Activated CD8-positive, alpha-beta memory T cell treated with anti-CD3 and anti-CD28 coated beads for 36 hours (primary cell): ENCODE data around the gene ANK3. TPM values are rescaled to one million over a fixed set of nuclear protein-coding genes. Genes with fewer than 3 reads are reported as not detected.

Source experiments
- CTCF ChIA-PET: fragments of 350-600 bp; sonication (Branson Sonifier 250); formaldehyde crosslinking; loops from one replicate; lab custom pipeline; 2021; ENCODE audit warnings: antibody characterized with exemption; lab: Charles Lee
- POLR2A ChIA-PET: fragments of 350-600 bp; sonication (Branson Sonifier 250); formaldehyde crosslinking; loops from one replicate; lab custom pipeline; 2021; ENCODE audit warnings: antibody characterized with exemption; lab: Charles Lee
- total RNA-seq, 2 experiments: library from RNA; stranded (reverse); gene quantifications; one replicate each; pipeline ENCODE4 v1.2.3, GENCODE V29; 2021

ANK3 gene
- total RNA-seq, 2 experiments from 2014 or later, result 6.2 to 7.9 TPM

- POLR2A ChIA-PET, result no interaction called here
- CTCF ChIA-PET, result no interaction called here
Observed at GRCh38 chr10:60137292-60137992, 252.2 kb downstream of the ANK3 start.

- CTCF ChIA-PET, result no interaction called here
- POLR2A ChIA-PET, result no interaction called here
Observed at GRCh38 chr10:60135020-60135419, 254.7 kb downstream of the ANK3 start.

GRCh38 chr10:60134548-60134947 lies 255.1 kb downstream of the ANK3 start:
- CTCF ChIA-PET, result no interaction called here

GRCh38 chr10:60130130-60130579 lies 259.5 kb downstream of the ANK3 start:
- POLR2A ChIA-PET, result no interaction called here
- CTCF ChIA-PET, result no interaction called here

More at GRCh38 chr10:60134548-60134947, 255.1 kb downstream of the ANK3 start:
- POLR2A ChIA-PET, result no interaction called here

GRCh38 chr10:60125895-60126294 lies 263.8 kb downstream of the ANK3 start:
- ChIA-PET CTCF (no interaction called here), POLR2A (no interaction called here)

GRCh38 chr10:60124536-60124935 lies 265.1 kb downstream of the ANK3 start:
- POLR2A ChIA-PET, result no interaction called here
- CTCF ChIA-PET, result no interaction called here

GRCh38 chr10:60123668-60124067 lies 266.0 kb downstream of the ANK3 start:
- POLR2A ChIA-PET, result no interaction called here
- CTCF ChIA-PET, result no interaction called here

GRCh38 chr10:60123172-60123571 lies 266.5 kb downstream of the ANK3 start:
- ChIA-PET CTCF (no interaction called here), POLR2A (no interaction called here)

- POLR2A ChIA-PET, result no interaction called here
- CTCF ChIA-PET, result no interaction called here
Observed at GRCh38 chr10:60122190-60122589, 267.5 kb downstream of the ANK3 start.

GRCh38 chr10:60114765-60115586 lies 274.7 kb downstream of the ANK3 start:
- CTCF ChIA-PET, result no interaction called here

GRCh38 chr10:60110739-60111138 lies 278.9 kb downstream of the ANK3 start:
- ChIA-PET CTCF (no interaction called here), POLR2A (no interaction called here)

More at GRCh38 chr10:60114765-60115586, 274.7 kb downstream of the ANK3 start:
- POLR2A ChIA-PET, result no interaction called here

- POLR2A ChIA-PET, result no interaction called here
- CTCF ChIA-PET, result no interaction called here
Observed at GRCh38 chr10:60107308-60107976, 282.2 kb downstream of the ANK3 start.

GRCh38 chr10:60105295-60105695 lies 284.4 kb downstream of the ANK3 start:
- ChIA-PET POLR2A (no interaction called here), CTCF (no interaction called here)

- ChIA-PET CTCF (no interaction called here), POLR2A (no interaction called here)
Observed at GRCh38 chr10:60101821-60102220, 287.9 kb downstream of the ANK3 start.

GRCh38 chr10:60099998-60100747 lies 289.5 kb downstream of the ANK3 start:
- POLR2A ChIA-PET, result no interaction called here
- CTCF ChIA-PET, result interaction anchor here (0.6 to 0.7 kb wide), 4 partner anchors 77 to 554 kb away, joined by 4 to 6 read pairs (median 5); no protein-coding TSS in a partner anchor

GRCh38 chr10:60098677-60099601 lies 290.7 kb downstream of the ANK3 start:
- ChIA-PET CTCF (interaction anchor here (0.7 kb wide), 1 partner anchor 318 kb away, joined by 4 read pairs; no protein-coding TSS in a partner anchor), POLR2A (no interaction called here)

- CTCF ChIA-PET, result no interaction called here
- POLR2A ChIA-PET, result no interaction called here
Observed at GRCh38 chr10:60096761-60097513, 292.7 kb downstream of the ANK3 start.

GRCh38 chr10:60093317-60093716 lies 296.4 kb downstream of the ANK3 start:
- ChIA-PET POLR2A (no interaction called here), CTCF (no interaction called here)
